Uterus (tissue), 2 donors: Measurements from ENCODE around the gene HUWE1.

ENCODE experiments used
- CTCF ChIP-seq, 4 experiments: fragments of 200-600 bp in 2 of 4; fragments of 450-650 bp in 2 of 4; sonication (generic) in 2 of 4; IDR thresholded peaks; one replicate each; pipeline ENCODE4 v1.5.1; 2016 to 2019; ENCODE audit warnings: antibody characterized with exemption in 4 of 4, mild to moderate bottlenecking in 2 of 4, moderate library complexity in 1 of 4
- POLR2A ChIP-seq, 2 donors: fragments of 450-650 bp; IDR thresholded peaks; one replicate each; pipeline ENCODE4 v1.6.1; 2016; ENCODE audit warnings: antibody characterized with exemption in 2 of 2, mild to moderate bottlenecking in 1 of 2, moderate library complexity in 1 of 2

GRCh38 chrX:53660004-53660403, 26.5 kb downstream of the HUWE1 start:
- TF ChIP-seq CTCF (IDR thresholded peaks at IDR 0.05) (no peak), POLR2A (IDR thresholded peaks at IDR 0.05) (no peak)
